Measurements from ENCODE around the gene UBE3A. TPM values are rescaled to one million over a fixed set of nuclear protein-coding genes. Genes with fewer than 3 reads are reported as not detected.

Gene UBE3A
- total RNA-seq, 1 donor from 2014 or later = 105 TPM

GRCh38 chr15:25403771-25404170 lies 35.1 kb downstream of the UBE3A start:
- no peak for DNase-seq (ENCODE audit: low spot score)

GRCh38 chr15:25402342-25402741 lies 36.5 kb downstream of the UBE3A start:
- no peak for DNase-seq (ENCODE audit: low spot score)

- DNase-seq (ENCODE audit: low spot score) = no peak
Observed at GRCh38 chr15:25401501-25401900, 37.3 kb downstream of the UBE3A start.

GRCh38 chr15:25397100-25397499 lies 41.7 kb downstream of the UBE3A start:
- DNase-seq (ENCODE audit: low spot score) = no peak

GRCh38 chr15:25394898-25395297 lies 43.9 kb downstream of the UBE3A start:
- no peak for DNase-seq (ENCODE audit: low spot score)

GRCh38 chr15:25392806-25393205 lies 46.0 kb downstream of the UBE3A start:
- DNase-seq (ENCODE audit: low spot score) = no peak

GRCh38 chr15:25391971-25392721 lies 46.7 kb downstream of the UBE3A start:
- DNase-seq (ENCODE audit: low spot score) = no peak

GRCh38 chr15:25385986-25386385 lies 52.8 kb downstream of the UBE3A start:
- no peak for DNase-seq (ENCODE audit: low spot score)

GRCh38 chr15:25381579-25381978 lies 57.2 kb downstream of the UBE3A start:
- DNase-seq (ENCODE audit: low spot score) = no peak

- no peak for DNase-seq (ENCODE audit: low spot score)
Observed at GRCh38 chr15:25378501-25378901, 60.3 kb downstream of the UBE3A start.

- no peak for DNase-seq (ENCODE audit: low spot score)
Observed at GRCh38 chr15:25375557-25375956, 63.3 kb downstream of the UBE3A start.

GRCh38 chr15:25374143-25374542 lies 64.7 kb downstream of the UBE3A start:
- DNase-seq (ENCODE audit: low spot score) = no peak

GRCh38 chr15:25372298-25372697 lies 66.5 kb downstream of the UBE3A start:
- DNase-seq (ENCODE audit: low spot score) = no peak

GRCh38 chr15:25368850-25369249 lies 70.0 kb downstream of the UBE3A start:
- DNase-seq (ENCODE audit: low spot score) = no peak

GRCh38 chr15:25366058-25366457 lies 72.8 kb downstream of the UBE3A start:
- no peak for DNase-seq (ENCODE audit: low spot score)

- DNase-seq (ENCODE audit: low spot score) = no peak
Observed at GRCh38 chr15:25362545-25362944, 76.3 kb downstream of the UBE3A start.

GRCh38 chr15:25347707-25348106 lies 91.1 kb downstream of the UBE3A start:
- no peak for DNase-seq (ENCODE audit: low spot score)

- no peak for DNase-seq (ENCODE audit: low spot score)
Observed at GRCh38 chr15:25346371-25346770, 92.5 kb downstream of the UBE3A start.

- no peak for DNase-seq (ENCODE audit: low spot score)
Observed at GRCh38 chr15:25345943-25346342, 92.9 kb downstream of the UBE3A start.

GRCh38 chr15:25342629-25343028 lies 96.2 kb downstream of the UBE3A start:
- DNase-seq (ENCODE audit: low spot score) = no peak

- no peak for DNase-seq (ENCODE audit: low spot score)
Observed at GRCh38 chr15:25339431-25339830, 99.4 kb downstream of the UBE3A start.

- DNase-seq (ENCODE audit: low spot score) = no peak
Observed at GRCh38 chr15:25335279-25335678, 103.5 kb downstream of the UBE3A start.

- no peak for DNase-seq (ENCODE audit: low spot score)
Observed at GRCh38 chr15:25333049-25333448, 105.8 kb downstream of the UBE3A start.

GRCh38 chr15:25332306-25332705 lies 106.5 kb downstream of the UBE3A start:
- DNase-seq (ENCODE audit: low spot score) = no peak

All from mucosa of gallbladder (tissue), 1 donor.